Activated CD8-positive, alpha-beta memory T cell treated with anti-CD3 and anti-CD28 coated beads, Interleukin-2, amount 10 ng/mL, durations not matched to agents 7 days and 5 days (primary cell): Measurements from ENCODE around the gene PCSK5. TPM values are rescaled to one million over a fixed set of nuclear protein-coding genes. Genes with fewer than 3 reads are reported as not detected.
"Not testable (repeated sequence)": the region's sequence is repeated elsewhere in the genome, so short reads cannot be mapped to it uniquely, and the experiment has no call there.

Experiments
- ATAC-seq: fragments of 150-1000 bp; cut with Tn5 transposase; one replicate; pipeline ENCODE4 v1.10.0; 2021; ENCODE audit warnings: moderate library complexity
- CTCF ChIA-PET: fragments of 350-600 bp; sonication (Branson Sonifier 250); formaldehyde crosslinking; loops from one replicate; lab custom pipeline; 2021; ENCODE audit warnings: antibody characterized with exemption; lab: Charles Lee
- DNase-seq: peaks from one replicate; pipeline ENCODE4 v3.0.0-alpha.2; 2020
- H3K27ac Mint-ChIP-seq: one replicate; pipeline ENCODE4 v1.8.0; 2021; ENCODE audit warnings: mild to moderate bottlenecking, mixed read lengths
- H3K27me3 Mint-ChIP-seq: one replicate; pipeline ENCODE4 v1.8.0; 2021; ENCODE audit warnings: mixed read lengths
- H3K36me3 Mint-ChIP-seq: one replicate; pipeline ENCODE4 v1.8.0; 2021; ENCODE audit warnings: mild to moderate bottlenecking, mixed read lengths
- H3K4me1 Mint-ChIP-seq: one replicate; pipeline ENCODE4 v1.8.0; 2021; ENCODE audit warnings: mixed read lengths
- H3K4me3 Mint-ChIP-seq: one replicate; pipeline ENCODE4 v1.8.0; 2021; ENCODE audit warnings: mild to moderate bottlenecking, moderate library complexity, mixed read lengths
- H3K9me3 Mint-ChIP-seq: one replicate; pipeline ENCODE4 v1.8.0; 2022; ENCODE audit warnings: low read depth, mixed read lengths
- total RNA-seq, 2 experiments: library from RNA; stranded (reverse); gene quantifications; one replicate each; pipeline ENCODE4 v1.2.3, GENCODE V29; 2021

PCSK5 gene
- total RNA-seq, 2 experiments from 2014 or later: 1.1 to 2.0 TPM

DNA sequence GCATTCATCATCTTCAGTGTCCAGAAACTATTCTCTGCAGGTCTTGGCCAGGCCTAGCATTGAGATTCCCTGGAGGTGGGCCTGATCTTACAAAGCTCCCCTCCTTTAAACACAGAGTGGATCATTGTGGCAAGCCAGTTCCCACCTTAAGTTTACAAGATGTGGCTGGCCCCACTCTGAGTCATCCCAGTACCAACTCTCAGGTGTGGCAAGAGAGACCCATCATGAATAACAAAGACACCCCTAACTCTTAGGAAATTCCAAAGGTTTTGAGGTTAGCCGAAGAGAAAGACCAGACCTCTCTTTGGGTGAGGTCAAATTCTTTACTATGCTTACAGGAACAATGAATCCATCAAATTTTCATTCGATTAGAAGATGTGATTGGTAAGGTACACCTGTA, 425.6 kb downstream of the PCSK5 start:
- no peak for DNase-seq
- H3K4me3 Mint-ChIP-seq: no peak overlapping the region
- no peak for ATAC-seq
- CTCF ChIA-PET: no interaction called here
- H3K4me1 Mint-ChIP-seq: no peaks in the 10 kb centered on the region
- H3K9me3 Mint-ChIP-seq: no peaks in the 10 kb centered on the region
- no peak overlapping the region for H3K27ac Mint-ChIP-seq
- peaks cover 8% of the 10 kb centered on the region for H3K27me3 Mint-ChIP-seq
- H3K36me3 Mint-ChIP-seq: no peaks in the 10 kb centered on the region

DNA sequence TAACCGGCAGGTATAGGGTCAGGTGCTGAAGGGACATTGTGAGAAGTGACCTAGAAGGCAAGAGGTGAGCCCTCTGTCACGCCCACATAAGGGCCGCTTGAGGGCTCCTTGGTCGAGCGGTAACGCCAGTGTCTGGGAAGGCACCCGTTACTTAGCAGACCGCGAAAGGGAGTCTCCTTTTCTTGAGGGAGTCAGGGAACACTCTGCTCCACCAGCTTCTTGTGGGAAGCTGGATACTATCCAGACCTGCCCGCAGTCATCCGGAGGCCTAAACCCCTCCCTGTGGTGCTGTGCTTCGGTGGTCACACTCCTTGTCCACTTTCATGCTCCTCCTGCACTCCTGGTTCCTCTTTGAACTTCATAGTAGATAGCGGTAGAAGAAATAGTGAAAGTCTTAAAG, 429.0 kb downstream of the PCSK5 start:
- H3K27me3 Mint-ChIP-seq, CTCF ChIA-PET, H3K36me3 Mint-ChIP-seq, H3K27ac Mint-ChIP-seq, H3K4me1 Mint-ChIP-seq, H3K4me3 Mint-ChIP-seq, ATAC-seq, DNase-seq, H3K9me3 Mint-ChIP-seq: not testable (repeated sequence)

DNA sequence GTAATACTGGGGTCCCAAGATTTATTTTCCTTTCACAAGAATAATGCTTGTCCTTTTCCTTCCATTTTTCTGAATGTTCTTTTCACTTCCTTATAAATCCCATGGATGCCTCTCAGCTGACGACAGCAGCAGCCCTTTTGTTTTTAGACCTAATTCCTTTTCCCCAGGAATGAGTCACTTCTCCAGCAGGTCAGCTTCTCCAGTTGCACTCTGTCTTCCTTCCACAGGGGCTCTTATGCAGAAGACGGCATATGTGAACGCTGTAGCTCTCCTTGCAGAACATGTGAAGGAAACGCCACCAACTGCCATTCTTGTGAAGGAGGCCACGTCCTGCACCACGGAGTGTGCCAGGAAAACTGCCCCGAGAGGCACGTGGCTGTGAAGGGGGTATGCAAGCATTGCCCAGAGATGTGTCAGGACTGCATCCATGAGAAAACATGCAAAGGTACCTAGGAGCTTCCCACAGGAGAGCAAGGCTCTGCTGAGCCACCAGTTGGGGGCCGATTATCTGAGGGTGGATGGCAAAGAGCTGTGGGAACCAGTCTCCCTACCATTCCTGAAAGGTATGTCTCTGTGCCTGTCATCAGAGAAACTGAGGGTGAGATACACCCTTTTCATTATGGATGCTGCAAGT, 430.8 kb downstream of the PCSK5 start:
- Mint-ChIP-seq H3K4me1 (no peaks in the 10 kb centered on the region), H3K9me3 (no peaks in the 10 kb centered on the region), H3K27ac (no peak overlapping the region), H3K4me3 (no peak overlapping the region), H3K27me3 (peaks cover 5% of the 10 kb centered on the region), H3K36me3 (no peaks in the 10 kb centered on the region)
- CTCF ChIA-PET: no interaction called here
- no peak for DNase-seq
- ATAC-seq: no peak

DNA sequence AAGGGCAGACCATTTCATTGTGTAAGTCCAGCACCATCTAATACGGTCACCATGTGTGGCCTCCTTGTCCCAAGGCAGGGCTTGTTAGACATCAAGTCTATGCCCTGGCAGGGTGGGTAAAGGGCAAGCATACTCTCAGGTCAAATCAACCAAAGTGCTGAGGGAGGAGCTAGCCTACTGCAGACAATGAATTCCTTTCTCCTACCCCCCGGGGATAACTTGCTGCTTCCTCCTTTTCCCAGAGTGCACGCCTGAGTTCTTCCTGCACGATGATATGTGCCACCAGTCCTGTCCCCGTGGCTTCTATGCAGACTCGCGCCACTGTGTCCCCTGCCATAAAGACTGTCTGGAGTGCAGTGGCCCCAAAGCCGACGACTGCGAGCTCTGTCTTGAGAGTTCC, 432.3 kb downstream of the PCSK5 start:
- Mint-ChIP-seq H3K36me3 (no peaks in the 10 kb centered on the region), H3K4me1 (no peaks in the 10 kb centered on the region), H3K27me3 (peaks cover 3% of the 10 kb centered on the region), H3K9me3 (no peaks in the 10 kb centered on the region), H3K27ac (no peak overlapping the region), H3K4me3 (no peak overlapping the region)
- DNase-seq (no peak), ATAC-seq (no peak)
- CTCF ChIA-PET: no interaction called here

DNA sequence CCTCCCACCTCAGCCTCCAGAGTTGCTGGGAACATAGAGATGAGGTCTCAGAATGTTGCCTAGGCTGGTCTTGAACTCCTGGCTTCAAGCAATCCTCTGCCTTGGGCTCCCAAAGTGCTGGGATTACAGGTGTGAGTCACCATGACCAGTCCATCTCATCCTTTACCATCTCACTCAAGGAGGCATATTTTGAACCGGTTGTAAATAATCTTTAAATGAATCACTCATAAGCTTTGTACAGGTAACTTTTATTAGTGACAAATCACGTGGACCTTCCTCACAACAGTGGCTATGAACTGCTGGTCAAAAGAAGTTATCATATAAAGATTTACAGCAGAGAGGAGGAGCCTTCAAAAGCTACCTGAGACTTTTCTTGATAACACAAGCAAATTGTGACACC, 433.0 kb downstream of the PCSK5 start:
- ATAC-seq (no peak), DNase-seq (no peak)
- Mint-ChIP-seq H3K27ac (no peak overlapping the region), H3K4me1 (no peaks in the 10 kb centered on the region), H3K4me3 (no peak overlapping the region), H3K36me3 (no peaks in the 10 kb centered on the region), H3K9me3 (no peaks in the 10 kb centered on the region), H3K27me3 (peaks cover 3% of the 10 kb centered on the region)
- CTCF ChIA-PET: no interaction called here

DNA sequence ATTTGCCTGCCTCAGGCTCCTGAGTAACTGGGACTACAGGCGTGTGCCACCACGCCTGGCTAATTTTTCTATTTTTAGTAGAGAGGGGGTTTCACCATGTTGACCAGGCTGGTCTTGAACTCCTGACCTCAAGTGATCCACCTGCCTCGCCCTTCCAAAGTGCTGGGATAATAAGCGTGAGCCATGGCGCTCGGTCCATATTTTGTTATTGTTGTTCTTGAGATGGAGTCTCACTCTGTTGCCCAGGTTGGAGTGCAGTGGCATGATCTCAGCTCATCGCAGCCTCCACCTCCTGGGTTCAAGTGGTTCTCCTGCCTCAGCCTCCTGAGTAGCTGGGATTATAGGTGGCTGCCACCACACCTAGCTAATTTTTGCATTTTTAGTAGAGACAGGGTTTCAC, 433.6 kb downstream of the PCSK5 start:
- H3K9me3 Mint-ChIP-seq, CTCF ChIA-PET, ATAC-seq, H3K36me3 Mint-ChIP-seq, H3K4me1 Mint-ChIP-seq, H3K27ac Mint-ChIP-seq, DNase-seq, H3K4me3 Mint-ChIP-seq, H3K27me3 Mint-ChIP-seq: not testable (repeated sequence)

DNA sequence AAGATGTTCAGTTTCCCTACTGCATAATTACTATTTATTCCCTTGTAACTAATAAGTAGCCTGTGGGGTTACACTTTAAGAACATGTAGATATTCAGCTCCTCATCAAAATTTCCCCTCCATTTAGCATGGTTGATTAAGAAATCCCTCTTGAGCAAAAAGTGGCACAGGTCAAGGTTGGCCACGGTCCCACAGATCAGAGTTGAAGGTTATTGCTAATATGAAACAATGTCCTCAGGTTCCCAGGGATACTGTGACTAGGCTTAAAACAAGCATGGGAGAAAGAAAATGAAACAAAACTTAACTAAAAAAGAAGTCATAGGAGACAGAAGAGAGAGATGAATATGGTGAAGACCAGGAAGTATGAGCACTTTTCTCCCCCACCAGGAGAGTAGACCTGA, 439.6 kb downstream of the PCSK5 start:
- H3K4me3 Mint-ChIP-seq: no peak overlapping the region
- no peaks in the 10 kb centered on the region for H3K9me3 Mint-ChIP-seq
- H3K36me3 Mint-ChIP-seq: no peaks in the 10 kb centered on the region
- H3K27ac Mint-ChIP-seq: no peak overlapping the region
- CTCF ChIA-PET: no interaction called here
- no peak for DNase-seq
- ATAC-seq: no peak
- no peaks in the 10 kb centered on the region for H3K4me1 Mint-ChIP-seq
- H3K27me3 Mint-ChIP-seq: peaks cover 1% of the 10 kb centered on the region

DNA sequence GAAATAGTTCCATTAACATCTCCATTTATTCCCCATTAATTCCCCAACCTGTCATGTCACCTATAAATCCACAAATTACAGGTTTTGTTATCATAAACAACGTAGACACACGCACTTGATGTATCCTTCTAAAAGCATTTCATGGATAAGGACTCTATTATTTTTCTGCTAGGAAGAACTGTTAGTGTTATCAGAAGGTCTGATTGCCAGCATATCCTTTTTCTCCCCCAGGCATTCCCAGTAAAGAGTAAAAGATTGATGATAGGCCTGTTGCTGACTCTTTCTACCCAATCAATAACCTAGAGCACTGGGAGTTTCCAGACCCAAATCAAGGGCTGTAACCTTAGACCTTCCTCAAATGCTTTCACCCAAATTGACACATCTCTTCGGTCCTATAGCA, 442.9 kb downstream of the PCSK5 start:
- Mint-ChIP-seq H3K27me3 (peaks cover 6% of the 10 kb centered on the region), H3K36me3 (no peaks in the 10 kb centered on the region), H3K4me3 (no peak overlapping the region), H3K9me3 (no peaks in the 10 kb centered on the region), H3K27ac (no peak overlapping the region), H3K4me1 (no peaks in the 10 kb centered on the region)
- ATAC-seq: no peak
- DNase-seq: no peak
- CTCF ChIA-PET: no interaction called here

DNA sequence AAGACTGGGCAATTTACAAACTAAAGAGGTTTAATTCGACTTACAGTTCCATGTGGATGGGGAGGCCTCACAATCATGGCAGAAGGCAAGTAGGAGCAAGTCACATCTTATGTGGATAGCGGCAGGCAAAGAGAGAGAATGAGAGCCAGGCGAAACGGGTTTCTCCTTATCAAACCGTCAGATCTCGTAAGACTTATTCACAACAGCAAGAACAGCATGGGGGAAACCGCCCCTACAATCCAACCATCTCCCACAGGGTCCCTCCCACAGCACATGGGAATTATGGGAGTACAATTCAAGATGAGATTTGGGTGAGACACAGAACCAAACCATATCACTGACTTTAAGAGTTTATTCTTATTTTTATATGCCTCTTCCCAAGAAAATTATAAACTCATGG, 443.5 kb downstream of the PCSK5 start:
- H3K4me3 Mint-ChIP-seq: no peak overlapping the region
- no peaks in the 10 kb centered on the region for H3K9me3 Mint-ChIP-seq
- CTCF ChIA-PET: no interaction called here
- H3K36me3 Mint-ChIP-seq: no peaks in the 10 kb centered on the region
- DNase-seq (no peak), ATAC-seq (no peak)
- H3K27me3 Mint-ChIP-seq: peaks cover 6% of the 10 kb centered on the region
- no peak overlapping the region for H3K27ac Mint-ChIP-seq
- no peaks in the 10 kb centered on the region for H3K4me1 Mint-ChIP-seq

DNA sequence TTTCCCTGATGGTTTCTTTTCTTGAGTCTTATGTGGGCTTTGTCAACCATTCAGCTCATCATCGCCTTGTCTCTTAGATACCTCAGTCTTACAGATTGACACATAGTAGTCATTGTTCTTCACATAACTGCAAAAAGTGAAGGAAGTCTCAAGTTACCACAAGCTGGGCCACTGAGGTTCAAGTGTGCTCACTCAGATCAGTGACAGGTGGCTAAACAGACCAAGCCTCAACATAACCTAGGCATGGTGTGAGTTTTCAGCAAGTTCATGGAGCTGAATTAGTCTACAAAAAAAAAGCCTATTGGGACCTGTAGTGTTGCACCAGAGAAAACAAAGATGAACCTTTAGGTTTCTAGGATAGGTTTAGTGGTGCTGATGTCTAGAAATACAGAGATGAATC, 445.6 kb downstream of the PCSK5 start:
- Mint-ChIP-seq H3K27ac (no peak overlapping the region), H3K36me3 (no peaks in the 10 kb centered on the region), H3K27me3 (peaks cover 9% of the 10 kb centered on the region), H3K9me3 (no peaks in the 10 kb centered on the region), H3K4me1 (no peaks in the 10 kb centered on the region), H3K4me3 (no peak overlapping the region)
- DNase-seq (no peak), ATAC-seq (no peak)
- CTCF ChIA-PET: no interaction called here

DNA sequence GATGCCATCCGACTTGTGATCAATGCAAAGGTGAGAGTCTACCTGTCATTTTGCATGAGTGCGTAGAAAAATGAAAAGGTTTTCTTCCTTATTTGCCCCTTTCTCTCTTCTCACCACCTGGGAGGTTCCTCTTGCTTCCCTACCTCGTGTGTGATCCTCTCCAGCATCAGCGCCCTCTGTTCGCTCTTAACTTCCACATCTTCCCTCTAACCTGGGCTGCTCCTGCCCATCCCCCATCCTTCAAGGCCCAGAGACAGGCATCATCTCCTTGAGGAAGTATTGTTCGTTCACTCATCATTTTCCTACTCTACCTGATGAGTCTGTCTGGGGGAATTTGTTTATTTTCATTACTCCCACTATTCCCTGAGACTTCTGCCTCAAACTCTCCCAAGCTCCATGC, 447.9 kb downstream of the PCSK5 start:
- no peak for DNase-seq
- CTCF ChIA-PET: no interaction called here
- H3K4me3 Mint-ChIP-seq: no peak overlapping the region
- no peak for ATAC-seq
- H3K9me3 Mint-ChIP-seq: no peaks in the 10 kb centered on the region
- peaks cover 13% of the 10 kb centered on the region for H3K27me3 Mint-ChIP-seq
- no peaks in the 10 kb centered on the region for H3K36me3 Mint-ChIP-seq
- no peaks in the 10 kb centered on the region for H3K4me1 Mint-ChIP-seq
- H3K27ac Mint-ChIP-seq: no peak overlapping the region

DNA sequence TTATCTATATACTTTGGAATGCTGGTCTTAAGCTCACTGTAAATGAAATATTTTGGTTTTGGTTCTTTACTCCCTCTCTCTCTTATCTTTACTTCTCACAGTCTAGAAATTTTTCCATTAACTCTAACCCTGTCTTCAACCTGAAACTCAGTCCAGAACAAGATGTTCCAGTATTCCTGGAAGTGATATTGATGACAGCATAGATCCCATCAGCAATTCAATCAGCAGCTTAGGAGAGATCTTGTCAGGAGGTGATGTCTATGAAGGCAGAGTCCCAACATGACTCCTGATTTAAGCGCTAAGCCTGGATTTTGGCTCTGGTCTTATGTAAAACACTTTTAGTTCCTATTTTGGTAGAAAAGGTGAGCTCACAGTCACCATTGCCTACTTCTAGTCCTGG, 451.1 kb downstream of the PCSK5 start:
- ATAC-seq (no peak), DNase-seq (no peak)
- CTCF ChIA-PET: no interaction called here
- Mint-ChIP-seq H3K4me3 (no peak overlapping the region), H3K4me1 (no peaks in the 10 kb centered on the region), H3K27ac (no peak overlapping the region), H3K9me3 (no peaks in the 10 kb centered on the region), H3K36me3 (no peaks in the 10 kb centered on the region), H3K27me3 (peaks cover 7% of the 10 kb centered on the region)

DNA sequence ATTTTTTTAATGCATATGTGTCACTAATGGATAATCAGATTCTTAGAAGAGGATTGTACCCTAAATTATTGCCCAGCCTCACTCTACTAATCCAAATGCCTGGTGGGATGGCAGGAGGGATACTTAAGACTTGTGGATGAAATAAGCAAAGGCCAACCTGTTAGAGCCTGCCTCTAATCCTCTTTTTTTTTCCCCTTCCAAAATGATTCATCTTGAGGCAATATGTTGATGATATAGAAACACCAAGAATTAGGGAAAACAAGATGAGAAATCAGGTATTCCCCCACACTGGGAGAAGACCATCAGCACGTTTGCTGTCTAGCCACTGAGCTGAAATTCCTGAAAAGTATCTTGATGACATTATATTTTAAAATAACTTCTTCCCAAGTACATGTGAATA, 451.7 kb downstream of the PCSK5 start:
- no peaks in the 10 kb centered on the region for H3K4me1 Mint-ChIP-seq
- H3K36me3 Mint-ChIP-seq: no peaks in the 10 kb centered on the region
- CTCF ChIA-PET: no interaction called here
- H3K4me3 Mint-ChIP-seq: no peak overlapping the region
- no peak overlapping the region for H3K27ac Mint-ChIP-seq
- DNase-seq (no peak), ATAC-seq (no peak)
- H3K27me3 Mint-ChIP-seq: peaks cover 9% of the 10 kb centered on the region
- H3K9me3 Mint-ChIP-seq: no peaks in the 10 kb centered on the region

DNA sequence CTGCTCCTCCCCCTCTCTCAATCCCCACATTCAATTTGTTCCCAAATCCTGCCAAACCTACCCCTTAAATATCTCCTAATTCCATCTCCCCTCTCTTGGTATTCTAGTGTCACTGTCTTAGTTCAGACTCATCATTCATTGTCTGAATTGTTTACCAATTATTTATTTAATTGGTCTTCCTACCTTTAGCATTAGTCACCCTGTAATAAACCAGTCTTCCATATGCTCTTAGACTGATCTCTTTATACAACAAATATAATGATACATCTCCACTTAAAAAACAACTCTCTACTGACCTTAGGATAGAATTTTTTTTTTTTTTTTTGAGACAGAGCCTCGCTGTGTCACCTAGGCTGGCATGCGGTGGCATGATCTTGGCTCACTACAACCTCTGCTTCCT, 452.4 kb downstream of the PCSK5 start:
- DNase-seq: no peak
- CTCF ChIA-PET: no interaction called here
- no peaks in the 10 kb centered on the region for H3K4me1 Mint-ChIP-seq
- H3K27ac Mint-ChIP-seq: no peak overlapping the region
- no peak overlapping the region for H3K4me3 Mint-ChIP-seq
- ATAC-seq: no peak
- H3K36me3 Mint-ChIP-seq: no peaks in the 10 kb centered on the region
- H3K9me3 Mint-ChIP-seq: no peaks in the 10 kb centered on the region
- H3K27me3 Mint-ChIP-seq: peaks cover 10% of the 10 kb centered on the region

DNA sequence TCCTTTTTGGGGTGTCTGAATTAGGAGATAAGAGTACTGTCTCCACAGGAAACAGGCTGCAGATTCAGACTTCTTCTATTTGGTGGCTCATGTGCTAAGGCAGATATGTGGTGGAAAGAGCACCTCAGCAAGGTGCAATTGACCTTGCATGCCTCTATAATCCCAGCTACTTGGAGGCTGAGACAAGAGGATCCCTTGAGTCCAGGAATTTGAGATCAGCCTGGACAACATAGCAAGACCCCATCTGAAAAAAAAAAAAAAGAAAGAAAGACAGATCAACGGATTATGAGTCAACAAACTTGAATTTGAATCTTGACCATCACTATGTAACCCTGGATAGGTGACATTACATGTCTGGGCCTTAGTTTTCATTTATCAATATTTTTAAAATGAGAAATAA, 459.4 kb downstream of the PCSK5 start:
- Mint-ChIP-seq H3K36me3 (no peaks in the 10 kb centered on the region), H3K27me3 (peaks cover 5% of the 10 kb centered on the region), H3K4me1 (no peaks in the 10 kb centered on the region), H3K9me3 (no peaks in the 10 kb centered on the region), H3K27ac (no peak overlapping the region), H3K4me3 (no peak overlapping the region)
- CTCF ChIA-PET: interaction anchor here (0.8 kb wide), 1 partner anchor 19 kb away, joined by 4 read pairs; no protein-coding TSS in a partner anchor
- no peak for DNase-seq
- ATAC-seq: no peak
